SK-N-SH (cell line): Measurements from ENCODE around the gene MEN1. TPM values are rescaled to one million over a fixed set of nuclear protein-coding genes. Genes with fewer than 3 reads are reported as not detected.
A peak's percentile ranks its signal among the peaks of the same experiment; 100 is the strongest.

Experiments used
- CTCF ChIA-PET: fragments of 300-600, 350-600 bp; formaldehyde crosslinking; extraction: SDS; loops from one replicate; lab custom pipeline; 2021; lab: Yijun Ruan, JAX
- POLR2A ChIA-PET: fragments of 350-600 bp; sonication (Branson Sonifier 250); formaldehyde crosslinking; extraction: SDS; loops from one replicate; lab custom pipeline; 2020; ENCODE audit warnings: antibody characterized with exemption, inconsistent platforms; lab: Yijun Ruan, JAX
- DNase-seq: peaks from one replicate; pipeline ENCODE4 v3.0.0; 2012
- H2AFZ ChIP-seq: fragments of 200-600 bp; sonication (generic); 2 replicates; pipeline ENCODE4 v1.8.1; 2016; ENCODE audit warnings: antibody characterized with exemption, mild to moderate bottlenecking, low read depth
- H3F3A ChIP-seq: fragments of 200-600 bp; sonication (generic); replicated peaks from 2 replicates; pipeline ENCODE3; 2016; ENCODE audit warnings: antibody characterized with exemption, mild to moderate bottlenecking; ENCODE audit not compliant: insufficient read depth
- H3K27ac ChIP-seq, 2 experiments: fragments of 200-500 bp in 1 of 2; fragments of 200-600 bp in 1 of 2; sonication (Bioruptor generic) in 1 of 2; sonication (generic), shearing (Covaris generic) in 1 of 2; 2 replicates each; pipeline versions ENCODE4 v1.5.1 to v1.6.1; 2014 to 2016; ENCODE audit warnings: low read depth in 2 of 2, inconsistent platforms in 1 of 2, low read length in 1 of 2, mild to moderate bottlenecking in 1 of 2, mixed read lengths in 1 of 2
- H3K27me3 ChIP-seq: fragments of 200-600 bp; sonication (generic), shearing (Covaris generic); 2 replicates; pipeline ENCODE4 v1.6.1; 2016; ENCODE audit warnings: mixed run types; ENCODE audit not compliant: insufficient read depth
- H3K36me3 ChIP-seq, 2 experiments: fragments of 200-500 bp in 1 of 2; fragments of 200-600 bp in 1 of 2; sonication (Bioruptor generic) in 1 of 2; sonication (generic) in 1 of 2; replicated peaks in 1 of 2; 2 replicates each; pipeline versions ENCODE3 to v1.5.1; 2014 to 2016; ENCODE audit warnings: low read length in 1 of 2, mild to moderate bottlenecking in 1 of 2; ENCODE audit not compliant: insufficient read depth in 2 of 2, control insufficient read depth in 1 of 2
- H3K4me1 ChIP-seq, 2 experiments: fragments of 200-500 bp in 1 of 2; fragments of 200-600 bp in 1 of 2; sonication (Bioruptor generic) in 1 of 2; sonication (generic), shearing (Covaris generic) in 1 of 2; 2 replicates each; pipeline versions ENCODE4 v1.5.1 to v1.6.1; 2014 to 2016; ENCODE audit warnings: low read depth in 1 of 2, low read length in 1 of 2, mixed run types in 1 of 2; ENCODE audit not compliant: insufficient read depth in 2 of 2, control insufficient read depth in 1 of 2
- H3K4me2 ChIP-seq: fragments of 200-600 bp; sonication (generic), shearing (Covaris generic); 2 replicates; pipeline ENCODE4 v1.6.1; 2017; ENCODE audit warnings: mixed run types
- H3K4me3 ChIP-seq, 2 experiments: fragments of 200-500 bp in 1 of 2; fragments of 200-600 bp in 1 of 2; sonication (Bioruptor generic) in 1 of 2; sonication (generic), shearing (Covaris generic) in 1 of 2; 2 replicates each; pipeline versions ENCODE4 v1.5.1 to v1.8.1; 2014 to 2016; ENCODE audit warnings: low read depth in 2 of 2, inconsistent platforms in 1 of 2, low read length in 1 of 2, mild to moderate bottlenecking in 1 of 2, mixed read lengths in 1 of 2, moderate library complexity in 1 of 2
- H3K79me2 ChIP-seq: fragments of 200-600 bp; sonication (generic); 2 replicates; pipeline ENCODE4 v1.8.1; 2017; ENCODE audit warnings: mild to moderate bottlenecking; ENCODE audit not compliant: insufficient read depth
- H3K9ac ChIP-seq: fragments of 200-600 bp; sonication (generic); 2 replicates; pipeline ENCODE4 v1.6.1; 2017; ENCODE audit warnings: mixed run types
- H3K9me2 ChIP-seq: fragments of 200-600 bp; sonication (generic); 2 replicates; pipeline ENCODE4 v1.6.1; 2017; ENCODE audit warnings: mixed run types
- H3K9me3 ChIP-seq: fragments of 200-600 bp; sonication (generic); 2 replicates; pipeline ENCODE4 v1.6.1; 2017; ENCODE audit warnings: mixed run types, mild to moderate bottlenecking, moderate library complexity
- H4K20me1 ChIP-seq: fragments of 200-600 bp; sonication (generic); 2 replicates; pipeline ENCODE4 v1.6.1; 2017; ENCODE audit warnings: mild to moderate bottlenecking, mixed run types; ENCODE audit not compliant: insufficient read depth
- CHD2 ChIP-seq: fragments of 150-350 bp; IDR thresholded peaks from 2 replicates; pipeline ENCODE4 v1.6.1; 2018; ENCODE audit warnings: low read length; ENCODE audit not compliant: partially characterized antibody
- CTCF ChIP-seq: fragments of 200-600 bp; sonication (generic); IDR thresholded peaks from 2 replicates; pipeline ENCODE4 v1.6.1; 2017; ENCODE audit warnings: antibody characterized with exemption, mild to moderate bottlenecking, moderate library complexity
- EP300 ChIP-seq, 2 experiments: IDR thresholded peaks; 2 replicates each; pipeline versions ENCODE4 v1.4.0 to v1.6.1; 2012; ENCODE audit warnings: borderline replicate concordance in 1 of 2, low read depth in 1 of 2, low read length in 1 of 2
- FOXJ3 ChIP-seq: sonication (generic); formaldehyde crosslinking; IDR thresholded peaks from 2 replicates; pipeline ENCODE4 v1.5.1; 2020; ENCODE audit warnings: mild to moderate bottlenecking, missing genetic modification reagents
- GATA2 ChIP-seq: sonication (generic); formaldehyde crosslinking; IDR thresholded peaks from 2 replicates; pipeline ENCODE4 v1.5.0; 2020; ENCODE audit warnings: mild to moderate bottlenecking, missing genetic modification reagents
- NFIC ChIP-seq: IDR thresholded peaks from 2 replicates; pipeline ENCODE4 v1.4.0; 2012; ENCODE audit warnings: borderline replicate concordance
- PBX3 ChIP-seq: IDR thresholded peaks from 2 replicates; pipeline ENCODE4; 2012
- REST ChIP-seq: IDR thresholded peaks from 2 replicates; pipeline ENCODE4 v1.6.1; 2012; ENCODE audit warnings: mild to moderate bottlenecking, low read depth, low read length, moderate library complexity
- TEAD4 ChIP-seq: IDR thresholded peaks from 2 replicates; pipeline ENCODE4 v1.4.0; 2012; ENCODE audit warnings: mild to moderate bottlenecking, borderline replicate concordance; ENCODE audit not compliant: insufficient read depth
- WGBS: methylation state at CpG from one replicate; pipeline ENCODE4 v1.1.6; 2017; ENCODE audit warnings: low lambda C conversion rate; 5-methylcytosine and 5-hydroxymethylcytosine counted together
- polyA plus RNA-seq, 3 experiments: library from polyadenylated mRNA; depleted of rRNA; stranded (reverse); fragments of >200 nt; gene quantifications; 2 replicates each; pipeline ENCODE4 v1.2.3, GENCODE V29; 2012

The MEN1 gene
- polyA plus RNA-seq, 1 of the 3 experiments (the other 2 are of a cell fraction): 52.9 TPM

GRCh38 chr11:64765851-64766665 lies 44.3 kb downstream of the MEN1 start (continued):
- TF ChIP-seq REST: no peak
- no peak for TF ChIP-seq CHD2
- TF ChIP-seq EP300 (IDR thresholded peaks at IDR 0.05; ENCODE audit: borderline replicate concordance in 1 of 2, low read depth in 1 of 2, low read length in 1 of 2): no peak
- TF ChIP-seq GATA2 (CRISPR knock-in tag): no peak
- no peak for TF ChIP-seq NFIC
- TF ChIP-seq FOXJ3 (CRISPR knock-in tag): no peak
- TF ChIP-seq TEAD4: no peak

- WGBS: 93% methylated on average over 30 of the region's 30 CpGs
- DNase-seq: peak; percentile 44
- Histone ChIP-seq H3K4me3 (no peak overlapping the region), H4K20me1 (peaks cover 67% of the 10 kb centered on the region), H3K27ac (no peak overlapping the region; a peak in 1 of 4 replicates), H3K79me2 (peaks cover 39% of the 10 kb centered on the region; the same call in 1 of the 2 replicates), H3K9me3 (no peaks in the 10 kb centered on the region), H2AFZ (no peak overlapping the region), H3K27me3 (no peaks in the 10 kb centered on the region), H3K4me2 (no peak overlapping the region), H3K9me2 (no peaks in the 10 kb centered on the region), H3F3A (peaks cover 60% of the 10 kb centered on the region), H3K36me3 (peaks cover 57 to 77% of the 10 kb centered on the region in 2 experiments), H3K4me1 (peaks cover 14 to 19% of the 10 kb centered on the region in 2 experiments; a peak in 3 of 4 replicates), H3K9ac (no peak overlapping the region)
- CTCF ChIA-PET: interaction anchor here (0.6 to 4.4 kb wide), 4 partner anchors 8 to 21 kb away, joined by 3 to 47 read pairs (median 7); partner anchors contain the start of genes RASGRP2 and SF1
- POLR2A ChIA-PET: no interaction called here
- TF ChIP-seq PBX3 (no peak), CTCF (peak; percentile 26; the same call in 1 of the 2 replicates)
Measured at GRCh38 chr11:64765291-64765850, 45.0 kb downstream of the MEN1 start.
